Gastrocnemius medialis (tissue), 4 donors: Measurements from ENCODE around the gene RERE.

Source experiments
- POLR2A ChIP-seq, 2 donors: fragments of 450-650 bp; IDR thresholded peaks; one replicate each; pipeline ENCODE4 v1.6.1; 2017; ENCODE audit warnings: antibody characterized with exemption in 2 of 2, mild to moderate bottlenecking in 2 of 2, moderate library complexity in 2 of 2
- TF ChIP-seq, protein P1 (sequence below), 5 experiments: fragments of 450-650 bp in 3 of 5; fragments of 200-600 bp in 2 of 5; sonication (generic) in 2 of 5; IDR thresholded peaks in 4 of 5; conservative IDR thresholded peaks in 1 of 5; 1 replicate in 4 of 5; 2 replicates in 1 of 5; pipeline ENCODE4 v1.5.1; 2016 to 2019; ENCODE audit warnings: antibody characterized with exemption in 5 of 5, mild to moderate bottlenecking in 3 of 5, moderate library complexity in 3 of 5

DNA sequence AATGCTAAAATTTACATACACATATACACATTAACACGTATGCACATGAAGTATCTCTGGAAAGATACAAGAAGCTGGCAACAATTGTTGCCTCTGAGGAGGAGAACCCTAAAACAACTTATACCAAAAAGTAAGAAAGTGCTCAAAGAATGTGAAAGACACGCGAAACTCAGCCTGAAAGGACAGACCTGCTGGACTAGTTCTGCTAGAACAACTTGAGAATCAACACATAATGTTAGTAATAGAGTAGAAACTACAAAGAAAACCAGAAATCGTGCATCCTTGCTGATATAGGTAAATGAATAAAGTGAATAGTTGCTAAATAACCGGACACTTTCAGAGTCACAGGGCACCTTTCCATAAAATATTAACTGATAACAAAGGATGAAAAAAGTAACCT is 242.5 kb downstream of the RERE start:
- TF ChIP-seq, protein P1, sequence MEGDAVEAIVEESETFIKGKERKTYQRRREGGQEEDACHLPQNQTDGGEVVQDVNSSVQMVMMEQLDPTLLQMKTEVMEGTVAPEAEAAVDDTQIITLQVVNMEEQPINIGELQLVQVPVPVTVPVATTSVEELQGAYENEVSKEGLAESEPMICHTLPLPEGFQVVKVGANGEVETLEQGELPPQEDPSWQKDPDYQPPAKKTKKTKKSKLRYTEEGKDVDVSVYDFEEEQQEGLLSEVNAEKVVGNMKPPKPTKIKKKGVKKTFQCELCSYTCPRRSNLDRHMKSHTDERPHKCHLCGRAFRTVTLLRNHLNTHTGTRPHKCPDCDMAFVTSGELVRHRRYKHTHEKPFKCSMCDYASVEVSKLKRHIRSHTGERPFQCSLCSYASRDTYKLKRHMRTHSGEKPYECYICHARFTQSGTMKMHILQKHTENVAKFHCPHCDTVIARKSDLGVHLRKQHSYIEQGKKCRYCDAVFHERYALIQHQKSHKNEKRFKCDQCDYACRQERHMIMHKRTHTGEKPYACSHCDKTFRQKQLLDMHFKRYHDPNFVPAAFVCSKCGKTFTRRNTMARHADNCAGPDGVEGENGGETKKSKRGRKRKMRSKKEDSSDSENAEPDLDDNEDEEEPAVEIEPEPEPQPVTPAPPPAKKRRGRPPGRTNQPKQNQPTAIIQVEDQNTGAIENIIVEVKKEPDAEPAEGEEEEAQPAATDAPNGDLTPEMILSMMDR (IDR thresholded peaks at IDR 0.05 in 4 of 5, conservative IDR thresholded peaks at IDR 0.05 in 1 of 5), result no peak
- TF ChIP-seq POLR2A (IDR thresholded peaks at IDR 0.05), result no peak
